Spleen (tissue), 7 donors: Measurements from ENCODE around the gene AMIGO3.

Experiments used
- POLR2A ChIP-seq, 3 donors: fragments of 450-650 bp; IDR thresholded peaks; one replicate each; pipeline ENCODE4 v1.5.1; 2017; ENCODE audit warnings: antibody characterized with exemption in 3 of 3, mild to moderate bottlenecking in 1 of 3
- TF ChIP-seq, protein P1 (sequence below), 11 experiments: fragments of 200-600 bp in 7 of 11; fragments of 450-650 bp in 4 of 11; sonication (generic) in 4 of 11; IDR thresholded peaks in 8 of 11; conservative IDR thresholded peaks in 3 of 11; 1 replicate in 7 of 11; 2 replicates in 4 of 11; pipeline versions ENCODE4 v1.4.0 to v1.8.0; 2016 to 2021; ENCODE audit warnings: antibody characterized with exemption in 11 of 11, inconsistent platforms in 4 of 11, mild to moderate bottlenecking in 1 of 11
- donor health status: DM: no; HTN: no; CAD: no; lungs with moderate emphysema.
- donor health status: DM: no; HTN: no; CAD: no.
- donor health status: DM: no; HTN: no; CAD: no.

DNA sequence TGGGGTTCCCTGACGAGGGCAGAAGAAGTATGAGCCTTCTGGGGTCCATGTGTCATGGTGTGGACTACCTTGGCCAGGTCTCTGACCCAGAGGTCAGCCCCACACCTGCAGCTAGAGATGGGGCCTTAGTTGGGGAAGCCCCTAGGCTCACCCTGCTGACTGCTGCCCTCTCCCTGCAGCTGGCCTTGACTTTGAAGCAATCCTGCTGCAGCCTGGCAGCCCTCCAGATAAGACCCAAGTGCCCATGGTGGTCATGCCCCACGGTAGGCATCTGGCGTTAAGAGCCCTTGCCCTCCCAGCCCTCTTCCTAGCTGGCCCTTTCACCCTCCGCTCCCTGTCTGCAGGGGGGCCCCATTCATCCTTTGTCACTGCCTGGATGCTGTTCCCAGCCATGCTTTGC, 37.9 kb downstream of the AMIGO3 start:
- TF ChIP-seq, protein P1, sequence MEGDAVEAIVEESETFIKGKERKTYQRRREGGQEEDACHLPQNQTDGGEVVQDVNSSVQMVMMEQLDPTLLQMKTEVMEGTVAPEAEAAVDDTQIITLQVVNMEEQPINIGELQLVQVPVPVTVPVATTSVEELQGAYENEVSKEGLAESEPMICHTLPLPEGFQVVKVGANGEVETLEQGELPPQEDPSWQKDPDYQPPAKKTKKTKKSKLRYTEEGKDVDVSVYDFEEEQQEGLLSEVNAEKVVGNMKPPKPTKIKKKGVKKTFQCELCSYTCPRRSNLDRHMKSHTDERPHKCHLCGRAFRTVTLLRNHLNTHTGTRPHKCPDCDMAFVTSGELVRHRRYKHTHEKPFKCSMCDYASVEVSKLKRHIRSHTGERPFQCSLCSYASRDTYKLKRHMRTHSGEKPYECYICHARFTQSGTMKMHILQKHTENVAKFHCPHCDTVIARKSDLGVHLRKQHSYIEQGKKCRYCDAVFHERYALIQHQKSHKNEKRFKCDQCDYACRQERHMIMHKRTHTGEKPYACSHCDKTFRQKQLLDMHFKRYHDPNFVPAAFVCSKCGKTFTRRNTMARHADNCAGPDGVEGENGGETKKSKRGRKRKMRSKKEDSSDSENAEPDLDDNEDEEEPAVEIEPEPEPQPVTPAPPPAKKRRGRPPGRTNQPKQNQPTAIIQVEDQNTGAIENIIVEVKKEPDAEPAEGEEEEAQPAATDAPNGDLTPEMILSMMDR (IDR thresholded peaks at IDR 0.05 in 8 of 11, conservative IDR thresholded peaks at IDR 0.05 in 3 of 11) = no peak
- TF ChIP-seq POLR2A (IDR thresholded peaks at IDR 0.05) = no peak
